GM19023 (cell line): ENCODE measurements around the gene C18orf63.
"Not testable (repeated sequence)": the region's sequence is repeated elsewhere in the genome, so short reads cannot be mapped to it uniquely, and the experiment has no call there.

Source experiments
- ATAC-seq: cut with Tn5 transposase; IDR thresholded peaks from one replicate; pipeline ENCODE4 v1.9.1; 2021; ENCODE audit warnings: mild to moderate bottlenecking, moderate library complexity; ENCODE audit not compliant: unreplicated experiment

The C18orf63 gene

GRCh38 chr18:74286106-74286855 lies 29.4 kb upstream of the C18orf63 start:
- ATAC-seq: no peak

GRCh38 chr18:74286856-74287255 lies 28.8 kb upstream of the C18orf63 start:
- no peak for ATAC-seq

- ATAC-seq: no peak
Measured at GRCh38 chr18:74288041-74288440, 27.6 kb upstream of the C18orf63 start.

GRCh38 chr18:74288730-74289129 lies 26.9 kb upstream of the C18orf63 start:
- no peak for ATAC-seq

- no peak for ATAC-seq
Measured at GRCh38 chr18:74289137-74289536, 26.5 kb upstream of the C18orf63 start.

- ATAC-seq: no peak
Measured at GRCh38 chr18:74290021-74290420, 25.6 kb upstream of the C18orf63 start.

- ATAC-seq: no peak
Measured at GRCh38 chr18:74290794-74291471, 24.7 kb upstream of the C18orf63 start.

GRCh38 chr18:74291472-74291770 lies 24.2 kb upstream of the C18orf63 start:
- ATAC-seq: peak; percentile 0

- ATAC-seq: peak; percentile 99
Measured at GRCh38 chr18:74291771-74292540, 23.7 kb upstream of the C18orf63 start, which contains the start of gene CYB5A. CYB5A (minus strand) TSS chr18:74291963; CDS start chr18:74291875, 88 bp downstream.

GRCh38 chr18:74292541-74292858 lies 23.1 kb upstream of the C18orf63 start:
- ATAC-seq: no peak

- not testable (repeated sequence) for ATAC-seq
Measured at GRCh38 chr18:74292982-74293381, 22.7 kb upstream of the C18orf63 start.

- ATAC-seq: no peak
Measured at GRCh38 chr18:74294526-74294925, 21.1 kb upstream of the C18orf63 start.

- ATAC-seq: no peak
Measured at GRCh38 chr18:74299162-74299561, 16.5 kb upstream of the C18orf63 start.

- no peak for ATAC-seq
Measured at GRCh38 chr18:74299746-74300145, 15.9 kb upstream of the C18orf63 start.

GRCh38 chr18:74303306-74303705 lies 12.3 kb upstream of the C18orf63 start:
- ATAC-seq: no peak

- no peak for ATAC-seq
Measured at GRCh38 chr18:74303936-74304335, 11.7 kb upstream of the C18orf63 start.

GRCh38 chr18:74310411-74310810 lies 5.2 kb upstream of the C18orf63 start:
- ATAC-seq: no peak

GRCh38 chr18:74311000-74311399 lies 4.6 kb upstream of the C18orf63 start:
- ATAC-seq: no peak

GRCh38 chr18:74314759-74315463 lies 728 bp upstream of the C18orf63 start:
- no peak for ATAC-seq

GRCh38 chr18:74316257-74317170 lies 875 bp downstream of the C18orf63 start:
- ATAC-seq: no peak
